GM12878 (cell line): ENCODE data around the gene VCP. TPM values are rescaled to one million over a fixed set of nuclear protein-coding genes. Genes with fewer than 3 reads are reported as not detected.

Source experiments
- ATAC-seq: fragments of 200-7000 bp; cut with Tn5 transposase; 3 replicates; pipeline ENCODE4 v1.9.1; 2020; ENCODE audit warnings: mild to moderate bottlenecking, moderate library complexity
- BruUV-seq: library from RNA; stranded (reverse); fragments of 400-500 nt; replicated peaks from 2 replicates; lab custom pipeline; 2021; lab: Mats Ljungman, UMichigan
- CTCF ChIA-PET: fragments of 300-600 bp; sonication (Branson Sonifier 250); formaldehyde crosslinking; extraction: SDS; loops from one replicate; lab custom pipeline; 2021; ENCODE audit warnings: inconsistent platforms; lab: Yijun Ruan, JAX
- POLR2A ChIA-PET: fragments of 350-600 bp; formaldehyde crosslinking; extraction: SDS; loops from one replicate; lab custom pipeline; 2021; ENCODE audit warnings: inconsistent platforms; lab: Charles Lee
- RAD21 ChIA-PET: fragments of 300-600 bp; sonication (Branson Sonifier 250); formaldehyde crosslinking; loops from one replicate; lab custom pipeline; 2023; ENCODE audit warnings: antibody characterized with exemption; ENCODE audit not compliant: unreplicated experiment; lab: Charles Lee
- SMC1A ChIA-PET: fragments of 300-600 bp; sonication (Branson Sonifier 250); formaldehyde crosslinking; loops from one replicate; lab custom pipeline; 2023; ENCODE audit not compliant: unreplicated experiment, uncharacterized antibody; lab: Charles Lee
- DNase-seq: peaks from one replicate; pipeline ENCODE4 v3.0.0-alpha.2; 2011; ENCODE audit warnings: low read depth, low spot score
- FAIRE-seq: peaks from 3 replicates; lab custom pipeline; 2011; peaks lifted over from hg19 to GRCh38; lab: Jason Lieb, UNC
- H2AFZ ChIP-seq: 2 replicates; pipeline ENCODE4 v1.6.0; 2011; ENCODE audit warnings: low read depth, low read length, control low read depth; ENCODE audit not compliant: control insufficient read depth
- H3K27ac ChIP-seq: 2 replicates; pipeline ENCODE4 v1.5.1; 2011; ENCODE audit warnings: control low read depth; ENCODE audit not compliant: control insufficient read depth, insufficient read depth
- H3K27me3 ChIP-seq, 2 experiments: replicated peaks in 1 of 2; 2 replicates each; pipeline versions ENCODE4 v1.6.0 to v1.6.1; 2011; ENCODE audit warnings: low read length in 1 of 2; ENCODE audit not compliant: control insufficient read depth in 2 of 2, insufficient read depth in 2 of 2
- H3K36me3 ChIP-seq, 2 experiments: 2 replicates each; pipeline ENCODE4 v1.5.1; 2011; ENCODE audit warnings: low read length in 1 of 2; ENCODE audit not compliant: control insufficient read depth in 2 of 2, insufficient read depth in 2 of 2
- H3K4me1 ChIP-seq: 2 replicates; pipeline ENCODE4 v1.6.1; 2011; ENCODE audit warnings: mild to moderate bottlenecking, low read length, moderate library complexity, mixed read lengths; ENCODE audit not compliant: control insufficient read depth, insufficient read depth
- H3K4me2 ChIP-seq: 2 replicates; pipeline ENCODE4 v1.6.0; 2011; ENCODE audit warnings: control low read depth; ENCODE audit not compliant: control insufficient read depth, insufficient read depth
- H3K4me3 ChIP-seq: fragments of 200-600 bp; sonication (generic); 2 replicates; pipeline ENCODE4 v1.5.1; 2016
- H3K79me2 ChIP-seq: 2 replicates; pipeline ENCODE4 v1.6.0; 2011; ENCODE audit warnings: low read length; ENCODE audit not compliant: control insufficient read depth, insufficient read depth
- H3K9ac ChIP-seq: 2 replicates; pipeline ENCODE4 v1.8.0; 2011; ENCODE audit warnings: low read length, control low read depth, mixed read lengths; ENCODE audit not compliant: control insufficient read depth, insufficient read depth
- H3K9me3 ChIP-seq: replicated peaks from 3 replicates; pipeline ENCODE4 v1.5.1; 2011; ENCODE audit warnings: mild to moderate bottlenecking, low read length; ENCODE audit not compliant: control insufficient read depth, insufficient read depth
- H4K20me1 ChIP-seq: 2 replicates; pipeline ENCODE4 v1.6.0; 2011; ENCODE audit not compliant: control insufficient read depth, insufficient read depth
- BCL11A ChIP-seq: IDR thresholded peaks from 2 replicates; pipeline ENCODE4 v1.6.1; 2011; ENCODE audit warnings: low read depth, low read length
- BMI1 ChIP-seq: fragments of 450-650 bp; IDR thresholded peaks from 2 replicates; pipeline ENCODE4 v1.6.1; 2016; ENCODE audit warnings: mild to moderate bottlenecking, moderate library complexity, borderline replicate concordance
- BRCA1 ChIP-seq: IDR thresholded peaks from 2 replicates; pipeline ENCODE4 v1.6.1; 2011; ENCODE audit warnings: low read depth, low read length, improper control_type of control experiment
- CBX5 ChIP-seq: sonication (generic); IDR thresholded peaks from 2 replicates; pipeline ENCODE4 v1.6.1; 2016; ENCODE audit warnings: low read depth, moderate library complexity, mild to moderate bottlenecking, inconsistent platforms
- CHD1 ChIP-seq: IDR thresholded peaks from 2 replicates; pipeline ENCODE4 v1.6.1; 2012; ENCODE audit warnings: low read depth, low read length, improper control_type of control experiment
- CUX1 ChIP-seq: IDR thresholded peaks from 2 replicates; pipeline ENCODE4 v1.6.1; 2012; ENCODE audit warnings: improper control_type of control experiment, low read depth, low read length; ENCODE audit not compliant: insufficient replicate concordance
- FOXM1 ChIP-seq: IDR thresholded peaks from 2 replicates; pipeline ENCODE4 v1.6.1; 2012; ENCODE audit warnings: low read depth, mild to moderate bottlenecking, inconsistent platforms, low read length, moderate library complexity
- GABPA ChIP-seq: IDR thresholded peaks from 2 replicates; pipeline ENCODE4 v1.6.1; 2014; ENCODE audit warnings: antibody characterized with exemption, low read depth, mild to moderate bottlenecking, inconsistent platforms
- MEF2B ChIP-seq: fragments of 450-650 bp; IDR thresholded peaks from 2 replicates; pipeline ENCODE4 v1.6.1; 2018; ENCODE audit warnings: mild to moderate bottlenecking, moderate library complexity; ENCODE audit not compliant: partially characterized antibody, poor library complexity, severe bottlenecking
- NFYA ChIP-seq: IDR thresholded peaks from 2 replicates; pipeline ENCODE4 v1.6.1; 2011; ENCODE audit warnings: low read depth, mild to moderate bottlenecking, low read length, improper control_type of control experiment, borderline replicate concordance
- RCOR1 ChIP-seq: conservative IDR thresholded peaks from 2 replicates; pipeline ENCODE4 v1.6.1; 2012; ENCODE audit warnings: low read depth, low read length, improper control_type of control experiment
- SMAD5 ChIP-seq: IDR thresholded peaks from 2 replicates; pipeline ENCODE4 v1.6.1; 2016; ENCODE audit warnings: antibody characterized with exemption, low read depth
- SUPT20H ChIP-seq: IDR thresholded peaks from 2 replicates; pipeline ENCODE4 v1.6.1; 2011; ENCODE audit warnings: low read depth, mild to moderate bottlenecking, low read length, moderate library complexity, borderline replicate concordance; ENCODE audit not compliant: control insufficient read depth
- TCF7 ChIP-seq: IDR thresholded peaks from 2 replicates; pipeline ENCODE4 v1.6.1; 2014; ENCODE audit warnings: antibody characterized with exemption, borderline replicate concordance
- YY1 ChIP-seq: IDR thresholded peaks from 2 replicates; pipeline ENCODE4 v1.6.1; 2011; ENCODE audit warnings: low read depth, mild to moderate bottlenecking, low read length
- ZBTB33 ChIP-seq: fragments of 450-650 bp; IDR thresholded peaks from 2 replicates; pipeline ENCODE4 v1.6.1; 2017; ENCODE audit warnings: mild to moderate bottlenecking
- WGBS: methylation state at CpG from one replicate; pipeline ENCODE4 v1.1.6; 2016; ENCODE audit warnings: low lambda C conversion rate; ENCODE audit not compliant: insufficient replicate concordance, insufficient coverage; ENCODE audit errors: missing lambda C conversion rate; 5-methylcytosine and 5-hydroxymethylcytosine counted together
- in situ Hi-C: fragments of 300-500 bp; cut with MboI; formaldehyde crosslinking; loops from 9 replicates; pipeline ENCODE4 v1.14.3; 2018; ENCODE audit warnings: mixed read lengths
- intact Hi-C: fragments of 100-400 bp; cut with micrococcal nuclease; formaldehyde crosslinking; loops from one replicate; pipeline ENCODE4 v1.14.2; 2022; ENCODE audit not compliant: unreplicated experiment
- polyA plus RNA-seq, 11 experiments: library from polyadenylated mRNA; depleted of rRNA in 4 of 11; unstranded in 6 of 11; stranded (reverse) in 5 of 11; fragments of >200 nt; fragmentation: Nextera tagmentation in 4 of 11; fragmentation: Illumina TruSeq in 1 of 11; extraction: Ambion mirVana in 4 of 11; extraction: Trizol in 1 of 11; gene quantifications; 1 replicate in 1 of 11; 2 replicates in 10 of 11; pipeline versions ENCODE4 v1.2.1 to v1.2.3, GENCODE V29; 2011 to 2016; ENCODE audit warnings: inconsistent platforms in 2 of 11, missing spikeins in 2 of 11, low read depth in 1 of 11
- total RNA-seq, 4 experiments: library from RNA; depleted of rRNA in 3 of 4; stranded (reverse); fragments of >200 nt in 3 of 4; fragmentation: Illumina TruSeq in 1 of 4; extraction: Trizol in 1 of 4; gene quantifications; 2 replicates each; pipeline versions ENCODE4 v1.2.1 to v1.2.3, GENCODE V29; 2013 to 2021

VCP gene
- total and polyA plus RNA-seq, 10 of the 15 experiments (the other 5 are each of a cell fraction or from before 2014, with no cell fraction given), result 7.4 to 327 (median 244) TPM

GRCh38 chr9:35102465-35102768 lies 30.0 kb upstream of the VCP start:
- ATAC-seq (peak; percentile 56), FAIRE-seq (no peak)
- Histone ChIP-seq H3K36me3 (peaks cover 9 to 16% of the 10 kb centered on the region in 2 experiments), H3K27me3 (no peaks in the 10 kb centered on the region), H3K4me1 (peaks cover 5% of the 10 kb centered on the region), H3K4me3 (peak overlapping the region; percentile 79), H3K4me2 (peak overlapping the region; percentile 88)
- intact Hi-C loops, result loop anchor here (2.0 kb wide), 1 partner anchor 24 kb away; the partner anchor contains the start of gene FANCG
- SMC1A ChIA-PET, result interaction anchor here (0.9 to 1.5 kb wide), 4 partner anchors 10 to 158 kb away, joined by 3 to 5 read pairs (median 4); no protein-coding TSS in a partner anchor
- TF ChIP-seq FOXM1, result no peak
- no peak for TF ChIP-seq RCOR1
- no peak for TF ChIP-seq SUPT20H
- no peak for TF ChIP-seq NFYA
- no peak for TF ChIP-seq BMI1
- TF ChIP-seq SMAD5, result no peak
- no peak for TF ChIP-seq GABPA
- no peak for TF ChIP-seq CUX1
- TF ChIP-seq ZBTB33, result no peak
- no peak for TF ChIP-seq YY1
- TF ChIP-seq CBX5, result no peak
- TF ChIP-seq CHD1, result no peak
- no peak for TF ChIP-seq MEF2B
- TF ChIP-seq BCL11A, result no peak
- no peak for TF ChIP-seq TCF7
- no peak for TF ChIP-seq BRCA1
- TF ChIP-seq, all 136 proteins: peak for 0
- peak overlapping the region; percentile 93 for H3K9ac ChIP-seq
- in situ Hi-C loops, result loop anchor here (10.0 kb wide), 2 partner anchors 632 to 712 kb away; partner anchors contain the start of genes CREB3, HINT2, SPAG8 and TLN1
- DNase-seq, result no peak
- peaks cover 14% of the 10 kb centered on the region for H3K79me2 ChIP-seq
- ChIA-PET POLR2A (interaction anchor here (0.5 to 3.5 kb wide), 5 partner anchors 9 to 30 kb away, joined by 4 to 27 read pairs (median 14); partner anchors contain the start of genes ATOSB, FANCG and VCP), CTCF (interaction anchor here (0.8 to 2.5 kb wide), 3 partner anchors 12 to 530 kb away, joined by 3 to 11 read pairs (median 4); partner anchors contain the start of gene VCP), RAD21 (interaction anchor here (1.0 to 1.4 kb wide), 6 partner anchors 9 to 451 kb away, joined by 3 to 6 read pairs (median 4); partner anchors contain the start of gene FANCG)
- BruUV-seq, result TSS peak; percentile 83
- no peaks in the 10 kb centered on the region for H3K9me3 ChIP-seq
- H4K20me1 ChIP-seq, result no peaks in the 10 kb centered on the region
- WGBS, result 4% methylated on average over 10 of the region's 10 CpGs
- peak overlapping the region; percentile 82 for H2AFZ ChIP-seq
- peak overlapping the region; percentile 88 for H3K27ac ChIP-seq
